PC-9 (cell line): ENCODE measurements around the gene CCR5AS.

Source experiments
- BruUV-seq: library from RNA; stranded (reverse); fragments of 400-500 nt; replicated peaks from 2 replicates; lab custom pipeline; 2021; lab: Mats Ljungman, UMichigan
- CTCF ChIA-PET: fragments of 300-600 bp; sonication (Branson Sonifier 250); formaldehyde crosslinking; loops from one replicate; lab custom pipeline; 2022; ENCODE audit warnings: antibody characterized with exemption; lab: Charles Lee
- POLR2A ChIA-PET: fragments of 300-600 bp; sonication (Branson Sonifier 250); formaldehyde crosslinking; loops from one replicate; lab custom pipeline; 2022; ENCODE audit warnings: antibody characterized with exemption; ENCODE audit not compliant: unreplicated experiment; lab: Charles Lee
- DNase-seq, 2 experiments: peaks; one replicate each; pipeline versions ENCODE4 v3.0.0 to v3.0.0-alpha.2; 2015 to 2022; ENCODE audit warnings: mixed read lengths in 1 of 2
- H2AFZ ChIP-seq: fragments of 200-600 bp; sonication (generic); 2 replicates; pipeline ENCODE4 v1.8.1; 2017; ENCODE audit warnings: antibody characterized with exemption
- H3F3A ChIP-seq: fragments of 200-600 bp; sonication (generic); 2 replicates; pipeline ENCODE4 v1.8.1; 2017; ENCODE audit warnings: antibody characterized with exemption, mild to moderate bottlenecking, low read depth; ENCODE audit not compliant: insufficient read depth
- H3K27ac ChIP-seq: fragments of 200-600 bp; sonication (generic); 2 replicates; pipeline ENCODE4 v1.6.1; 2016; ENCODE audit warnings: mixed run types
- H3K27me3 ChIP-seq: fragments of 200-600 bp; sonication (generic); 2 replicates; pipeline ENCODE4 v1.6.1; 2016; ENCODE audit warnings: low read depth, mixed run types; ENCODE audit not compliant: insufficient read depth
- H3K36me3 ChIP-seq: fragments of 200-600 bp; sonication (generic); 2 replicates; pipeline ENCODE4 v1.6.1; 2016; ENCODE audit warnings: low read depth, mixed run types
- H3K4me1 ChIP-seq: fragments of 200-600 bp; sonication (generic); replicated peaks from 2 replicates; pipeline ENCODE4 v1.6.1; 2016; ENCODE audit warnings: mixed run types; ENCODE audit not compliant: insufficient read depth
- H3K4me2 ChIP-seq: fragments of 200-600 bp; sonication (generic); 2 replicates; pipeline ENCODE4 v1.6.1; 2017; ENCODE audit warnings: mixed run types
- H3K4me3 ChIP-seq: fragments of 200-600 bp; sonication (generic); 2 replicates; pipeline ENCODE4 v1.6.1; 2016; ENCODE audit warnings: mixed run types
- H3K79me2 ChIP-seq: fragments of 200-600 bp; sonication (generic); 2 replicates; pipeline ENCODE4 v1.6.1; 2017; ENCODE audit warnings: low read depth, mixed run types
- H3K9me2 ChIP-seq: fragments of 200-600 bp; sonication (generic); 2 replicates; pipeline ENCODE4 v1.8.1; 2017; ENCODE audit warnings: mild to moderate bottlenecking; ENCODE audit not compliant: insufficient read depth
- H3K9me3 ChIP-seq: fragments of 200-600 bp; sonication (generic); 2 replicates; pipeline ENCODE4 v1.8.1; 2016; ENCODE audit warnings: low read depth; ENCODE audit not compliant: insufficient read depth
- H4K20me1 ChIP-seq: fragments of 200-600 bp; sonication (generic); 2 replicates; pipeline ENCODE4 v1.8.1; 2017; ENCODE audit not compliant: insufficient read depth
- EZH2 ChIP-seq: fragments of 200-600 bp; sonication (generic); IDR thresholded peaks from 2 replicates; pipeline ENCODE4 v1.8.0; 2017; ENCODE audit warnings: antibody characterized with exemption, low read depth
- intact Hi-C: fragments of 100-400 bp; cut with micrococcal nuclease; formaldehyde crosslinking; loops from one replicate; pipeline ENCODE4 v1.10.0; 2022; ENCODE audit not compliant: unreplicated experiment
- TF ChIP-seq, protein P1 (sequence below): fragments of 200-600 bp; sonication (generic); conservative IDR thresholded peaks from 2 replicates; pipeline ENCODE4 v1.6.1; 2017; ENCODE audit warnings: mixed run types, antibody characterized with exemption, mild to moderate bottlenecking, moderate library complexity

CCR5AS gene

GRCh38 chr3:46353090-46353489 is 53.8 kb downstream of the CCR5AS start:
- Histone ChIP-seq H2AFZ (no peak overlapping the region), H3K9me2 (no peaks in the 10 kb centered on the region), H3K36me3 (no peaks in the 10 kb centered on the region), H3K4me1 (0 out of 2 replicates have a peak, but pooled peaks cover 14% of the 10 kb centered on the region), H3K79me2 (no peaks in the 10 kb centered on the region), H3K9me3 (no peaks in the 10 kb centered on the region), H3K4me3 (no peak overlapping the region), H3K27ac (no peak overlapping the region), H4K20me1 (no peaks in the 10 kb centered on the region), H3K4me2 (no peak overlapping the region), H3K27me3 (no peaks in the 10 kb centered on the region), H3F3A (no peaks in the 10 kb centered on the region)
- POLR2A ChIA-PET = no interaction called here
- intact Hi-C loops = no loop called here
- CTCF ChIA-PET = no interaction called here
- TF ChIP-seq EZH2 = no peak
- TF ChIP-seq, protein P1, sequence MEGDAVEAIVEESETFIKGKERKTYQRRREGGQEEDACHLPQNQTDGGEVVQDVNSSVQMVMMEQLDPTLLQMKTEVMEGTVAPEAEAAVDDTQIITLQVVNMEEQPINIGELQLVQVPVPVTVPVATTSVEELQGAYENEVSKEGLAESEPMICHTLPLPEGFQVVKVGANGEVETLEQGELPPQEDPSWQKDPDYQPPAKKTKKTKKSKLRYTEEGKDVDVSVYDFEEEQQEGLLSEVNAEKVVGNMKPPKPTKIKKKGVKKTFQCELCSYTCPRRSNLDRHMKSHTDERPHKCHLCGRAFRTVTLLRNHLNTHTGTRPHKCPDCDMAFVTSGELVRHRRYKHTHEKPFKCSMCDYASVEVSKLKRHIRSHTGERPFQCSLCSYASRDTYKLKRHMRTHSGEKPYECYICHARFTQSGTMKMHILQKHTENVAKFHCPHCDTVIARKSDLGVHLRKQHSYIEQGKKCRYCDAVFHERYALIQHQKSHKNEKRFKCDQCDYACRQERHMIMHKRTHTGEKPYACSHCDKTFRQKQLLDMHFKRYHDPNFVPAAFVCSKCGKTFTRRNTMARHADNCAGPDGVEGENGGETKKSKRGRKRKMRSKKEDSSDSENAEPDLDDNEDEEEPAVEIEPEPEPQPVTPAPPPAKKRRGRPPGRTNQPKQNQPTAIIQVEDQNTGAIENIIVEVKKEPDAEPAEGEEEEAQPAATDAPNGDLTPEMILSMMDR = no peak
- no TSS peak for BruUV-seq
- DNase-seq = no peak

DNA sequence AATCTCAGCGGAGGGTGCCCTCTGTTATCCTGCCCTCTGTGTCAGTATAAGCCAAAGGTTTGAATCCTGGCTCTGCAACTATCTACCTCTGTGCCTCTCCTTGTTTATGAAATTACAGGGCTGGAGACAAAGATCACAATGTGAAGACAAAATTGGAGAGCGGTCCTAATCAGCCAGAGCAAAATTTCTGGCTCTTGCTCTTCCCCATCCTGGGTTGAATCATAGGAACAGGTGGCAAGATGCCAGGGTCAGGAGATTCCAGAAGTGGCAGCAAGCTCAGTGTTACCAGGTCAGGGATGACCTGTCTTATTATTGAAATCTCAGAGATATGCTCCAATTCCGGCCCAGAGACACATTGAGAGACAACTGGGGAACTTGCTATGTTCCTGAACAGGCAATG is 55.2 kb downstream of the CCR5AS start:
- no peaks in the 10 kb centered on the region for H4K20me1 ChIP-seq
- BruUV-seq = no TSS peak
- H3K27me3 ChIP-seq = no peaks in the 10 kb centered on the region
- no peak overlapping the region for H2AFZ ChIP-seq
- POLR2A ChIA-PET = interaction anchor here (0.7 kb wide), 1 partner anchor 30 kb away, joined by 5 read pairs; no protein-coding TSS in a partner anchor
- intact Hi-C loops = no loop called here
- no peaks in the 10 kb centered on the region for H3K36me3 ChIP-seq
- no peaks in the 10 kb centered on the region for H3F3A ChIP-seq
- TF ChIP-seq, protein P1 = no peak
- TF ChIP-seq EZH2 = no peak
- no peak overlapping the region for H3K4me3 ChIP-seq
- 0 out of 2 replicates have a peak, but pooled peaks cover 14% of the 10 kb centered on the region for H3K4me1 ChIP-seq
- no peaks in the 10 kb centered on the region; the same call in 1 of the 2 replicates for H3K9me3 ChIP-seq
- CTCF ChIA-PET = no interaction called here
- DNase-seq = no peak
- no peak overlapping the region for H3K27ac ChIP-seq
- H3K4me2 ChIP-seq = no peak overlapping the region
- no peaks in the 10 kb centered on the region for H3K9me2 ChIP-seq
- no peaks in the 10 kb centered on the region for H3K79me2 ChIP-seq

- Histone ChIP-seq H3K27ac (no peak overlapping the region), H3K4me1 (0 out of 2 replicates have a peak, but pooled peaks cover 14% of the 10 kb centered on the region), H4K20me1 (no peaks in the 10 kb centered on the region), H3K9me2 (no peaks in the 10 kb centered on the region), H3F3A (no peaks in the 10 kb centered on the region), H3K36me3 (no peaks in the 10 kb centered on the region), H2AFZ (no peak overlapping the region), H3K9me3 (no peaks in the 10 kb centered on the region; the same call in 1 of the 2 replicates), H3K4me2 (no peak overlapping the region), H3K27me3 (no peaks in the 10 kb centered on the region), H3K79me2 (no peaks in the 10 kb centered on the region), H3K4me3 (no peak overlapping the region)
- intact Hi-C loops = no loop called here
- no peak for DNase-seq
- ChIA-PET CTCF (no interaction called here), POLR2A (no interaction called here)
- BruUV-seq = no TSS peak
- TF ChIP-seq, protein P1 = no peak
These were observed 56.7 kb downstream of the CCR5AS start for GRCh38 chr3:46350262-46350565.
